ENCODE results near the gene OR2T10. TPM values are rescaled to one million over a fixed set of nuclear protein-coding genes. Genes with fewer than 3 reads are reported as not detected.

OR2T10 gene
- total and polyA plus RNA-seq, 2 of the 4 experiments (the other 2 are of a cell fraction): not detected

- DNase-seq (no peak), ATAC-seq (ENCODE audit: low read depth) (no peak)
- Histone ChIP-seq H2BK15ac (ENCODE audit: low read depth, low read length) (no peak overlapping the region), H4K5ac (ENCODE audit: low read depth, low read length) (no peak overlapping the region), H3K56ac (ENCODE audit: extremely low read depth, insufficient read depth, low read length) (no peak overlapping the region), H3K23ac (ENCODE audit: low read depth, low read length) (no peak overlapping the region), H3K79me1 (ENCODE audit: low read depth in 1 of 2, low read length in 2 of 2) (no peaks in the 10 kb centered on the region), H3K4me3 (ENCODE audit: insufficient read depth, low read depth, low read length) (no peak overlapping the region), H4K91ac (ENCODE audit: insufficient read depth, low read depth, low read length) (no peak overlapping the region), H3K27me3 (ENCODE audit: control insufficient read depth, insufficient read depth, low read length) (no peaks in the 10 kb centered on the region), H3K4ac (ENCODE audit: low read depth, low read length) (no peak overlapping the region), H3K14ac (replicated peaks; ENCODE audit: low read depth, low read length) (no peak overlapping the region), H3K9me3 (ENCODE audit: control insufficient read depth, insufficient read depth, low read length) (peaks cover 3% of the 10 kb centered on the region; the same call in 1 of the 2 replicates), H2BK120ac (ENCODE audit: low read depth, low read length) (no peak overlapping the region), H4K20me1 (ENCODE audit: insufficient read depth, low read length) (no peaks in the 10 kb centered on the region), H2BK5ac (ENCODE audit: low read depth, low read length, poor library complexity, severe bottlenecking) (no peak overlapping the region), H2AK5ac (ENCODE audit: low read depth, low read length) (no peak overlapping the region), H2AK9ac (replicated peaks; ENCODE audit: low read depth, low read length, poor library complexity) (no peak overlapping the region), H3K9ac (ENCODE audit: low read depth, low read length) (no peak overlapping the region), H3K9me1 (ENCODE audit: insufficient read depth, low read length) (no peaks in the 10 kb centered on the region), H3K4me2 (ENCODE audit: low read depth, low read length) (no peak overlapping the region), H2AFZ (replicated peaks; ENCODE audit: low read length, poor library complexity) (no peak overlapping the region), H3K18ac (ENCODE audit: low read depth, low read length) (no peak overlapping the region), H2BK20ac (ENCODE audit: low read depth, low read length) (no peak overlapping the region), H3K27ac (ENCODE audit: insufficient read depth, low read length) (no peak overlapping the region), H4K8ac (ENCODE audit: low read depth in 2 of 2, low read length in 2 of 2) (no peak overlapping the region), H3K4me1 (ENCODE audit: control insufficient read depth, insufficient read depth, low read length) (no peaks in the 10 kb centered on the region), H3K36me3 (ENCODE audit: control insufficient read depth, insufficient read depth, low read length) (no peaks in the 10 kb centered on the region)
- dilution Hi-C loops (cut with HindIII; ENCODE audit: low sequenced_read_pairs, unreplicated experiment): no loop called here
- ChIA-PET POLR2A (ENCODE audit: unreplicated experiment) (no interaction called here), CTCF (no interaction called here)
- in situ Hi-C loops (cut with MboI; ENCODE audit: low sequenced_read_pairs): no loop called here
- WGBS, 2 experiments (ENCODE audit: extremely low coverage in 2 of 2, insufficient read length in 1 of 2): no CpG with 5 or more reads among the region's 2 CpGs
- no TSS peak for BruUV-seq (replicated peaks)
- intact Hi-C loops (cut with micrococcal nuclease): no loop called here
- TF ChIP-seq RAD21 (IDR thresholded peaks at IDR 0.05; ENCODE audit: low read length): no peak
- TF ChIP-seq ELK1 (IDR thresholded peaks at IDR 0.05; ENCODE audit: borderline replicate concordance, low read depth, low read length): no peak
- TF ChIP-seq RCOR1 (IDR thresholded peaks at IDR 0.05; ENCODE audit: insufficient replicate concordance, low read length): no peak
- TF ChIP-seq CEBPB (IDR thresholded peaks at IDR 0.05; ENCODE audit: low read depth, low read length): no peak
- TF ChIP-seq CHD1 (IDR thresholded peaks at IDR 0.05; ENCODE audit: low read depth, low read length): no peak
Measured at GRCh38 chr1:248596615-248597014, 885 bp downstream of the OR2T10 start.

Measured in IMR-90 (cell line).